ENCODE data around the gene PRR12.
"Not testable (repeated sequence)": the region's sequence is repeated elsewhere in the genome, so short reads cannot be mapped to it uniquely, and the experiment has no call there.

Gene PRR12

GRCh38 chr19:49593233-49594113 lies 2.5 kb downstream of the PRR12 start:
- peak; percentile 95 for DNase-seq

- no peak for DNase-seq
Observed at GRCh38 chr19:49594157-49594992, 3.4 kb downstream of the PRR12 start.

GRCh38 chr19:49594993-49595818 lies 4.2 kb downstream of the PRR12 start:
- no peak for DNase-seq

- DNase-seq = no peak
Observed at GRCh38 chr19:49595819-49596404, 4.9 kb downstream of the PRR12 start.

- DNase-seq = no peak
Observed at GRCh38 chr19:49596407-49596806, 5.4 kb downstream of the PRR12 start.

GRCh38 chr19:49596954-49597702 lies 6.1 kb downstream of the PRR12 start:
- DNase-seq = no peak

GRCh38 chr19:49597703-49597974 lies 6.7 kb downstream of the PRR12 start:
- DNase-seq = no peak

- no peak for DNase-seq
Observed at GRCh38 chr19:49599378-49600295, 8.7 kb downstream of the PRR12 start.

GRCh38 chr19:49601482-49602038 lies 10.6 kb downstream of the PRR12 start:
- no peak for DNase-seq

- DNase-seq = no peak
Observed at GRCh38 chr19:49602806-49603205, 11.8 kb downstream of the PRR12 start.

GRCh38 chr19:49605605-49606004 lies 14.6 kb downstream of the PRR12 start:
- DNase-seq = no peak

GRCh38 chr19:49609499-49610092 lies 18.6 kb downstream of the PRR12 start:
- no peak for DNase-seq

GRCh38 chr19:49613374-49613773 lies 22.4 kb downstream of the PRR12 start:
- no peak for DNase-seq

GRCh38 chr19:49614096-49614833 lies 23.3 kb downstream of the PRR12 start:
- no peak for DNase-seq

- no peak for DNase-seq
Observed at GRCh38 chr19:49615861-49616260, 24.9 kb downstream of the PRR12 start.

- no peak for DNase-seq
Observed at GRCh38 chr19:49616532-49616931, 25.6 kb downstream of the PRR12 start.

GRCh38 chr19:49616945-49617344 lies 26.0 kb downstream of the PRR12 start:
- DNase-seq = no peak

- DNase-seq = not testable (repeated sequence)
Observed at GRCh38 chr19:49617860-49618259, 26.9 kb downstream of the PRR12 start.
